8988T (cell line): ENCODE measurements around the gene ZNF160.
A peak's percentile ranks its signal among the peaks of the same experiment; 100 is the strongest.
"Not testable (repeated sequence)": the region's sequence is repeated elsewhere in the genome, so short reads cannot be mapped to it uniquely, and the experiment has no call there.

Experiments used
- DNase-seq: peaks from one replicate; pipeline ENCODE4 v3.0.0; 2011

Gene ZNF160

GRCh38 chr19:53103234-53104203 lies at the start of gene ZNF160:
TSS of gene ZNF160 (minus strand) at chr19:53103422. CDS start at chr19:53086276, 17,146 bp downstream.
- peak; percentile 88 for DNase-seq

- no peak for DNase-seq
These were observed 44.4 kb upstream of the ZNF160 start for GRCh38 chr19:53147645-53148044.

- DNase-seq = no peak
These were observed 37.1 kb upstream of the ZNF160 start for GRCh38 chr19:53140351-53140750.

- DNase-seq = no peak
These were observed 33.2 kb upstream of the ZNF160 start for GRCh38 chr19:53136432-53136831.

GRCh38 chr19:53132141-53132991 lies 29.1 kb upstream of the ZNF160 start, which contains the start of gene ZNF415:
TSS of gene ZNF415 (minus strand) at chr19:53132910. CDS start at chr19:53122676, 10,234 bp downstream.
- DNase-seq = no peak

GRCh38 chr19:53131727-53132126 lies 28.5 kb upstream of the ZNF160 start:
- DNase-seq = no peak

- DNase-seq = no peak
These were observed 27.9 kb upstream of the ZNF160 start for GRCh38 chr19:53131085-53131590.

GRCh38 chr19:53130506-53130905 lies 27.3 kb upstream of the ZNF160 start:
- DNase-seq = no peak

GRCh38 chr19:53126733-53127526 lies 23.7 kb upstream of the ZNF160 start:
- DNase-seq = not testable (repeated sequence)

- no peak for DNase-seq
These were observed 20.2 kb upstream of the ZNF160 start for GRCh38 chr19:53123400-53123799.

GRCh38 chr19:53112286-53112685 lies 9.1 kb upstream of the ZNF160 start:
- DNase-seq = no peak

- DNase-seq = no peak
These were observed 6.3 kb upstream of the ZNF160 start for GRCh38 chr19:53109527-53109926.

- no peak for DNase-seq
These were observed 427 bp downstream of the ZNF160 start for GRCh38 chr19:53102756-53103233.

- DNase-seq = no peak
These were observed 941 bp downstream of the ZNF160 start for GRCh38 chr19:53102206-53102755.

GRCh38 chr19:53101518-53101917 lies 1.7 kb downstream of the ZNF160 start:
- no peak for DNase-seq

- DNase-seq = not testable (repeated sequence)
These were observed 4.7 kb downstream of the ZNF160 start for GRCh38 chr19:53098570-53098969.

GRCh38 chr19:53096982-53097690 lies 6.1 kb downstream of the ZNF160 start:
- not testable (repeated sequence) for DNase-seq

- DNase-seq = not testable (repeated sequence)
These were observed 6.6 kb downstream of the ZNF160 start for GRCh38 chr19:53096579-53096978.

GRCh38 chr19:53094754-53095575 lies 8.3 kb downstream of the ZNF160 start:
- DNase-seq = no peak

GRCh38 chr19:53092723-53093122 lies 10.5 kb downstream of the ZNF160 start:
- no peak for DNase-seq
